Ishikawa (cell line): Measurements from ENCODE around the gene EEFSEC.

ENCODE experiments used
- CREB1 ChIP-seq: IDR thresholded peaks from 2 replicates; pipeline ENCODE4 v1.6.1; 2012; ENCODE audit warnings: low read depth
- EP300 ChIP-seq: IDR thresholded peaks from 2 replicates; pipeline ENCODE4 v1.6.1; 2012; ENCODE audit warnings: borderline replicate concordance
- FOXM1 ChIP-seq: IDR thresholded peaks from 2 replicates; pipeline ENCODE4 v1.6.1; 2012; ENCODE audit warnings: low read depth, borderline replicate concordance
- NFIC ChIP-seq: IDR thresholded peaks from 2 replicates; pipeline ENCODE4 v1.6.1; 2012
- RAD21 ChIP-seq: IDR thresholded peaks from 2 replicates; pipeline ENCODE4 v1.6.1; 2012; ENCODE audit warnings: low read depth
- TAF1 ChIP-seq: IDR thresholded peaks from 2 replicates; pipeline ENCODE4 v1.6.1; 2012; ENCODE audit warnings: low read depth, mild to moderate bottlenecking
- TCF12 ChIP-seq: IDR thresholded peaks from 2 replicates; pipeline ENCODE4 v1.6.1; 2012; ENCODE audit warnings: low read depth
- TEAD4 ChIP-seq: IDR thresholded peaks from 2 replicates; pipeline ENCODE4 v1.6.1; 2012
- USF1 ChIP-seq: IDR thresholded peaks from 2 replicates; pipeline ENCODE4 v1.6.1; 2012
- YY1 ChIP-seq: IDR thresholded peaks from 2 replicates; pipeline ENCODE4 v1.6.1; 2012; ENCODE audit warnings: low read depth
- TF ChIP-seq, protein P1 (sequence below): IDR thresholded peaks from 2 replicates; pipeline ENCODE4 v1.6.1; 2012
- TF ChIP-seq, protein P2 (sequence below): IDR thresholded peaks from 2 replicates; pipeline ENCODE4 v1.6.1; 2012; ENCODE audit warnings: low read depth, mild to moderate bottlenecking

- TF ChIP-seq CREB1 (no peak), FOXM1 (no peak), EP300 (no peak), YY1 (no peak), RAD21 (no peak), TEAD4 (no peak), TCF12 (no peak), NFIC (no peak), USF1 (no peak), TAF1 (no peak)
- TF ChIP-seq, protein P1, sequence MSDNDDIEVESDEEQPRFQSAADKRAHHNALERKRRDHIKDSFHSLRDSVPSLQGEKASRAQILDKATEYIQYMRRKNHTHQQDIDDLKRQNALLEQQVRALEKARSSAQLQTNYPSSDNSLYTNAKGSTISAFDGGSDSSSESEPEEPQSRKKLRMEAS = no peak
- TF ChIP-seq, protein P2, sequence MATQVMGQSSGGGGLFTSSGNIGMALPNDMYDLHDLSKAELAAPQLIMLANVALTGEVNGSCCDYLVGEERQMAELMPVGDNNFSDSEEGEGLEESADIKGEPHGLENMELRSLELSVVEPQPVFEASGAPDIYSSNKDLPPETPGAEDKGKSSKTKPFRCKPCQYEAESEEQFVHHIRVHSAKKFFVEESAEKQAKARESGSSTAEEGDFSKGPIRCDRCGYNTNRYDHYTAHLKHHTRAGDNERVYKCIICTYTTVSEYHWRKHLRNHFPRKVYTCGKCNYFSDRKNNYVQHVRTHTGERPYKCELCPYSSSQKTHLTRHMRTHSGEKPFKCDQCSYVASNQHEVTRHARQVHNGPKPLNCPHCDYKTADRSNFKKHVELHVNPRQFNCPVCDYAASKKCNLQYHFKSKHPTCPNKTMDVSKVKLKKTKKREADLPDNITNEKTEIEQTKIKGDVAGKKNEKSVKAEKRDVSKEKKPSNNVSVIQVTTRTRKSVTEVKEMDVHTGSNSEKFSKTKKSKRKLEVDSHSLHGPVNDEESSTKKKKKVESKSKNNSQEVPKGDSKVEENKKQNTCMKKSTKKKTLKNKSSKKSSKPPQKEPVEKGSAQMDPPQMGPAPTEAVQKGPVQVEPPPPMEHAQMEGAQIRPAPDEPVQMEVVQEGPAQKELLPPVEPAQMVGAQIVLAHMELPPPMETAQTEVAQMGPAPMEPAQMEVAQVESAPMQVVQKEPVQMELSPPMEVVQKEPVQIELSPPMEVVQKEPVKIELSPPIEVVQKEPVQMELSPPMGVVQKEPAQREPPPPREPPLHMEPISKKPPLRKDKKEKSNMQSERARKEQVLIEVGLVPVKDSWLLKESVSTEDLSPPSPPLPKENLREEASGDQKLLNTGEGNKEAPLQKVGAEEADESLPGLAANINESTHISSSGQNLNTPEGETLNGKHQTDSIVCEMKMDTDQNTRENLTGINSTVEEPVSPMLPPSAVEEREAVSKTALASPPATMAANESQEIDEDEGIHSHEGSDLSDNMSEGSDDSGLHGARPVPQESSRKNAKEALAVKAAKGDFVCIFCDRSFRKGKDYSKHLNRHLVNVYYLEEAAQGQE = no peak
Measured at GRCh38 chr3:128364291-128364690, 211.0 kb downstream of the EEFSEC start.
